ENCODE data around the gene MRPL24.

MRPL24 gene

GRCh38 chr1:156691665-156692440 lies 49.0 kb downstream of the MRPL24 start:
- Histone ChIP-seq H3F3A (ENCODE audit: insufficient read depth) (no peaks in the 10 kb centered on the region), H3K9me2 (replicated peaks; ENCODE audit: insufficient read depth, low read length) (no peaks in the 10 kb centered on the region), H3K36me3 (ENCODE audit: low read length) (no peaks in the 10 kb centered on the region), H3K4me2 (ENCODE audit: low read depth, low read length, poor library complexity, severe bottlenecking) (no peak overlapping the region), H2AFZ (ENCODE audit: low read depth, low read length, severe bottlenecking) (no peak overlapping the region), H3K9me3 (ENCODE audit: insufficient read depth, low read length) (no peaks in the 10 kb centered on the region), H3K9ac (ENCODE audit: low read length) (no peak overlapping the region), H3K4me3 (ENCODE audit: insufficient read depth, low read length, poor library complexity, severe bottlenecking) (no peak overlapping the region), H4K20me1 (ENCODE audit: low read depth, low read length) (no peaks in the 10 kb centered on the region), H3K79me2 (ENCODE audit: insufficient read depth, low read length) (no peaks in the 10 kb centered on the region), H3K27ac (ENCODE audit: low read depth, low read length) (no peak overlapping the region), H3K27me3 (ENCODE audit: low read length) (no peaks in the 10 kb centered on the region)
- TF ChIP-seq CTCF (IDR thresholded peaks at IDR 0.05; ENCODE audit: insufficient read depth, low read length, poor library complexity, severe bottlenecking): no peak
- no peak for TF ChIP-seq EZH2phosphoT487 (conservative IDR thresholded peaks at IDR 0.05; ENCODE audit: low read length)

GRCh38 chr1:156691191-156691590 lies 49.7 kb downstream of the MRPL24 start:
- H3K79me2 ChIP-seq (ENCODE audit: insufficient read depth, low read length): no peaks in the 10 kb centered on the region
- H3K4me2 ChIP-seq (ENCODE audit: low read depth, low read length, poor library complexity, severe bottlenecking): no peak overlapping the region
- H3K36me3 ChIP-seq (ENCODE audit: low read length): no peaks in the 10 kb centered on the region
- no peak overlapping the region for H3K9ac ChIP-seq (ENCODE audit: low read length)
- H3K27ac ChIP-seq (ENCODE audit: low read depth, low read length): no peak overlapping the region
- no peak overlapping the region for H3K4me3 ChIP-seq (ENCODE audit: insufficient read depth, low read length, poor library complexity, severe bottlenecking)
- H3K9me3 ChIP-seq (ENCODE audit: insufficient read depth, low read length): no peaks in the 10 kb centered on the region
- no peak overlapping the region for H2AFZ ChIP-seq (ENCODE audit: low read depth, low read length, severe bottlenecking)
- TF ChIP-seq EZH2phosphoT487 (conservative IDR thresholded peaks at IDR 0.05; ENCODE audit: low read length) (no peak), CTCF (IDR thresholded peaks at IDR 0.05; ENCODE audit: insufficient read depth, low read length, poor library complexity, severe bottlenecking) (no peak)
- H3F3A ChIP-seq (ENCODE audit: insufficient read depth): no peaks in the 10 kb centered on the region
- H4K20me1 ChIP-seq (ENCODE audit: low read depth, low read length): no peaks in the 10 kb centered on the region
- H3K9me2 ChIP-seq (replicated peaks; ENCODE audit: insufficient read depth, low read length): no peaks in the 10 kb centered on the region
- H3K27me3 ChIP-seq (ENCODE audit: low read length): no peaks in the 10 kb centered on the region

DNA sequence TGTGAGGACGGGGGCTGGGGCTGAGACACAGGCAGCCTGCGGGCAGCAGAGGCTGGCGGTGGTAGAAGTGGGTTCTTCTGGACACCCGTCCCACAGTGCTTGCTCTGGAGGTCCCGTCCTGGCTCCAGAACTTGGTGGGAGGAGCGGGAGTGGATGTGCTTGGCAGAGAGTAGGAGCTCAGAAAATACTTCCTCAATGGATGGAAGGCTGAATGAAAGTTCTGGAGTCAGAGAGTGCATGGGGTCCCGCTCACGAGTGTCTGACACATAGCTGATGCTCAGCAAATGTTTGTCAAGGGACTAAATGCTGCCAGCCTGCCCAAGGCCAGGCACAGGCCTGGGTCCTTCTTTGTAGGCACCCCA lies 50.2 kb downstream of the MRPL24 start:
- no peak overlapping the region for H3K27ac ChIP-seq (ENCODE audit: low read depth, low read length)
- H3K36me3 ChIP-seq (ENCODE audit: low read length): no peaks in the 10 kb centered on the region
- no peaks in the 10 kb centered on the region for H3K9me3 ChIP-seq (ENCODE audit: insufficient read depth, low read length)
- no peak overlapping the region for H3K9ac ChIP-seq (ENCODE audit: low read length)
- no peak for TF ChIP-seq EZH2phosphoT487 (conservative IDR thresholded peaks at IDR 0.05; ENCODE audit: low read length)
- no peak for TF ChIP-seq CTCF (IDR thresholded peaks at IDR 0.05; ENCODE audit: insufficient read depth, low read length, poor library complexity, severe bottlenecking)
- no peaks in the 10 kb centered on the region for H3F3A ChIP-seq (ENCODE audit: insufficient read depth)
- no peak overlapping the region for H3K4me2 ChIP-seq (ENCODE audit: low read depth, low read length, poor library complexity, severe bottlenecking)
- H4K20me1 ChIP-seq (ENCODE audit: low read depth, low read length): no peaks in the 10 kb centered on the region
- no peaks in the 10 kb centered on the region for H3K27me3 ChIP-seq (ENCODE audit: low read length)
- no peak overlapping the region for H3K4me3 ChIP-seq (ENCODE audit: insufficient read depth, low read length, poor library complexity, severe bottlenecking)
- H3K79me2 ChIP-seq (ENCODE audit: insufficient read depth, low read length): no peaks in the 10 kb centered on the region
- H3K9me2 ChIP-seq (replicated peaks; ENCODE audit: insufficient read depth, low read length): no peaks in the 10 kb centered on the region
- H2AFZ ChIP-seq (ENCODE audit: low read depth, low read length, severe bottlenecking): no peak overlapping the region
